Endodermal cell (in vitro differentiated cells): Measurements from ENCODE around the gene AHNAK2. TPM values are rescaled to one million over a fixed set of nuclear protein-coding genes. Genes with fewer than 3 reads are reported as not detected.
A peak's percentile ranks its signal among the peaks of the same experiment; 100 is the strongest.

Experiments used
- DNase-seq: peaks from one replicate; pipeline ENCODE4 v3.0.0-alpha.2; 2017
- H3K27ac ChIP-seq: 2 replicates; pipeline ENCODE4 v1.5.1; 2013; ENCODE audit warnings: mild to moderate bottlenecking, low read depth, low read length, moderate library complexity
- H3K27me3 ChIP-seq: 2 replicates; pipeline ENCODE4 v1.6.1; 2013; ENCODE audit warnings: mild to moderate bottlenecking, low read length, moderate library complexity; ENCODE audit not compliant: insufficient read depth, control insufficient read depth, poor library complexity, severe bottlenecking
- H3K36me3 ChIP-seq: 2 replicates; pipeline ENCODE4 v1.7.0; 2013; ENCODE audit warnings: mild to moderate bottlenecking, low read length, moderate library complexity; ENCODE audit not compliant: control insufficient read depth, insufficient read depth
- H3K4me1 ChIP-seq: one replicate; pipeline ENCODE4 v1.7.0; 2013; ENCODE audit warnings: low read length; ENCODE audit not compliant: control insufficient read depth, insufficient read depth
- H3K4me3 ChIP-seq: 2 replicates; pipeline ENCODE4 v1.5.1; 2013; ENCODE audit warnings: mild to moderate bottlenecking, low read length, moderate library complexity
- H3K9ac ChIP-seq: 2 replicates; pipeline ENCODE4 v1.6.1; 2013; ENCODE audit warnings: mild to moderate bottlenecking, low read length, moderate library complexity; ENCODE audit not compliant: poor library complexity, severe bottlenecking; ENCODE audit errors: extremely low read depth
- H3K9me3 ChIP-seq: 2 replicates; pipeline ENCODE4 v1.6.1; 2013; ENCODE audit warnings: mild to moderate bottlenecking, low read length, moderate library complexity; ENCODE audit not compliant: control insufficient read depth
- H3K27ac Mint-ChIP-seq: 2 replicates; pipeline ENCODE4 v1.8.0; 2020; ENCODE audit warnings: mixed read lengths
- H3K27me3 Mint-ChIP-seq: 2 replicates; pipeline ENCODE4 v1.8.0; 2021; ENCODE audit warnings: mild to moderate bottlenecking, mixed read lengths; ENCODE audit not compliant: insufficient read depth
- H3K36me3 Mint-ChIP-seq: 2 replicates; pipeline ENCODE4 v1.8.0; 2020; ENCODE audit warnings: low read depth, mixed read lengths
- H3K4me1 Mint-ChIP-seq: 2 replicates; pipeline ENCODE4 v1.8.0; 2020; ENCODE audit warnings: mixed read lengths
- H3K4me3 Mint-ChIP-seq: 2 replicates; pipeline ENCODE4 v1.8.0; 2020; ENCODE audit warnings: mild to moderate bottlenecking, moderate library complexity, mixed read lengths
- H3K9me3 Mint-ChIP-seq: 2 replicates; pipeline ENCODE4 v1.8.0; 2020; ENCODE audit warnings: mild to moderate bottlenecking, mixed read lengths
- WGBS, 2 experiments: methylation state at CpG; one replicate each; pipeline versions ENCODE4 v1.1.5 to v1.1.7; 2013; ENCODE audit warnings: missing lambda C conversion rate in 2 of 2, mixed read lengths in 1 of 2; ENCODE audit not compliant: insufficient coverage in 1 of 2, insufficient read length in 1 of 2; 5-methylcytosine and 5-hydroxymethylcytosine counted together
- total RNA-seq, 2 donors: library from RNA; stranded (reverse); fragmentation: NEBNext Ultra II Directional in 1 of 2; extraction: Animal tissue kit (Norgen Biotek cat#: 25700) in 1 of 2; gene quantifications; 2 replicates in 1 of 2; 3 replicates in 1 of 2; pipeline ENCODE4 v1.2.1, GENCODE V29; 2021
- TF ChIP-seq, protein P1 (sequence below): fragments of 200-600 bp; sonication (generic); conservative IDR thresholded peaks from 2 replicates; pipeline ENCODE4 v1.5.0; 2021; ENCODE audit warnings: antibody characterized with exemption, mild to moderate bottlenecking

The AHNAK2 gene
- total RNA-seq, 2 donors from 2014 or later = 0.93 to 2.2 TPM

DNA sequence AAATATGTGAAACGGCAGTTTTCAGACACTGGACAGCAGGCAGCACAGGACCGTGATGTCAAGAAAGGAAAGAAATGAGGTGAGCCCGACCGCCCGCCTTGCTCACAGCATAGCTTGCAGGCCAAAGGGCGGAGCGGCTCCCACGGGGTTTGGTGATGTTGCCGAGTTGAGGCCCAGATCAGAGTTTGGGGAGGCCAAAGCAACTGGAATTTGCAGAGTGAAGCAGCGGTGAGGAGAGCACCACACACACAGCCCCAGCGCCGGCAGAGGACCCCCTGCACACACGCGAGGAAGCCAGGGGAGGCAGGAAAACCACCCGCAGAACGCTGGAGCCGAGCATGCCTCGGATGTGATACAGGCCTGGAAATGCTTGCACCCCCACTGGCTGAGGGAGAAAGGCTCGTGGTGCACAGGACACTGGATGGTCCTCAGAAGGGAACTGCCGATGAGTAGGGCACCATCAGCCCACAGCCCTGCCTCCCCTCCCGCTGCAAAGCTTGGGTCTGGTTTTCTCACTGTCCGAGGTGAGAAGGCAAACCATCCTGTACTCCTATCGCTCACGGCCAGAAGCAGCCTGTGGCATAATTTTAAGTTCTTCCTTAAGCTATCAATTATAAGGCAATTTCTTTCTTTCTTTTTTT lies 79.2 kb downstream of the AHNAK2 start:
- no peaks in the 10 kb centered on the region for H3K4me1 Mint-ChIP-seq
- 88% methylated on average over 23 to 24 of the region's 24 CpGs for WGBS, 2 experiments
- H3K4me3 Mint-ChIP-seq = no peak overlapping the region
- H3K36me3 Mint-ChIP-seq = no peaks in the 10 kb centered on the region
- Histone ChIP-seq H3K27me3 (peaks cover 26% of the 10 kb centered on the region), H3K36me3 (no peaks in the 10 kb centered on the region), H3K4me1 (no peaks in the 10 kb centered on the region), H3K9me3 (no peaks in the 10 kb centered on the region), H3K4me3 (no peak overlapping the region), H3K27ac (no peak overlapping the region), H3K9ac (no peak overlapping the region)
- H3K9me3 Mint-ChIP-seq = peaks cover 2% of the 10 kb centered on the region
- peaks cover 7% of the 10 kb centered on the region for H3K27me3 Mint-ChIP-seq
- DNase-seq = peak; percentile 41
- H3K27ac Mint-ChIP-seq = no peak overlapping the region
- TF ChIP-seq, protein P1, sequence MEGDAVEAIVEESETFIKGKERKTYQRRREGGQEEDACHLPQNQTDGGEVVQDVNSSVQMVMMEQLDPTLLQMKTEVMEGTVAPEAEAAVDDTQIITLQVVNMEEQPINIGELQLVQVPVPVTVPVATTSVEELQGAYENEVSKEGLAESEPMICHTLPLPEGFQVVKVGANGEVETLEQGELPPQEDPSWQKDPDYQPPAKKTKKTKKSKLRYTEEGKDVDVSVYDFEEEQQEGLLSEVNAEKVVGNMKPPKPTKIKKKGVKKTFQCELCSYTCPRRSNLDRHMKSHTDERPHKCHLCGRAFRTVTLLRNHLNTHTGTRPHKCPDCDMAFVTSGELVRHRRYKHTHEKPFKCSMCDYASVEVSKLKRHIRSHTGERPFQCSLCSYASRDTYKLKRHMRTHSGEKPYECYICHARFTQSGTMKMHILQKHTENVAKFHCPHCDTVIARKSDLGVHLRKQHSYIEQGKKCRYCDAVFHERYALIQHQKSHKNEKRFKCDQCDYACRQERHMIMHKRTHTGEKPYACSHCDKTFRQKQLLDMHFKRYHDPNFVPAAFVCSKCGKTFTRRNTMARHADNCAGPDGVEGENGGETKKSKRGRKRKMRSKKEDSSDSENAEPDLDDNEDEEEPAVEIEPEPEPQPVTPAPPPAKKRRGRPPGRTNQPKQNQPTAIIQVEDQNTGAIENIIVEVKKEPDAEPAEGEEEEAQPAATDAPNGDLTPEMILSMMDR = no peak

DNA sequence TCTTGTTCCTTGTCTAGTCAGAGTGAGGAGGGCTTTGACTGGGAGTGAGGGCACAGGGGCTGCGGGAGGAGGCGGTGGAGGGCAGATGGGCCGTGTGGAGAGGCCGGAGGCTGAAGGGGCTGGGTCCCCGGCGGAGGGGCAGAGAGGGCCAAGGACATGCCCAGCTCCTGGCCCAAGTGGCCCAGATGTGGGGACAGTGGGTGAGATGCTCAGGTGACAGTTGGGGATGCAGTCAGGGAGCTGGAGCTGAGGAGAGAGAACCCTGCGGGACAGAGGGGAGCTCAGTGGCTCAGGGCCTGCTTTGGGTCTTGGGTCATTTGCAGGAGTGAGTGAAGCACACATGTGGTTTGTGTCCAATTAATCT lies 80.0 kb downstream of the AHNAK2 start:
- peak; percentile 36 for DNase-seq
- WGBS, 2 experiments = 92 to 95% methylated on average over 6 to 7 of the region's 7 CpGs
- H3K4me3 Mint-ChIP-seq = no peak overlapping the region

DNA sequence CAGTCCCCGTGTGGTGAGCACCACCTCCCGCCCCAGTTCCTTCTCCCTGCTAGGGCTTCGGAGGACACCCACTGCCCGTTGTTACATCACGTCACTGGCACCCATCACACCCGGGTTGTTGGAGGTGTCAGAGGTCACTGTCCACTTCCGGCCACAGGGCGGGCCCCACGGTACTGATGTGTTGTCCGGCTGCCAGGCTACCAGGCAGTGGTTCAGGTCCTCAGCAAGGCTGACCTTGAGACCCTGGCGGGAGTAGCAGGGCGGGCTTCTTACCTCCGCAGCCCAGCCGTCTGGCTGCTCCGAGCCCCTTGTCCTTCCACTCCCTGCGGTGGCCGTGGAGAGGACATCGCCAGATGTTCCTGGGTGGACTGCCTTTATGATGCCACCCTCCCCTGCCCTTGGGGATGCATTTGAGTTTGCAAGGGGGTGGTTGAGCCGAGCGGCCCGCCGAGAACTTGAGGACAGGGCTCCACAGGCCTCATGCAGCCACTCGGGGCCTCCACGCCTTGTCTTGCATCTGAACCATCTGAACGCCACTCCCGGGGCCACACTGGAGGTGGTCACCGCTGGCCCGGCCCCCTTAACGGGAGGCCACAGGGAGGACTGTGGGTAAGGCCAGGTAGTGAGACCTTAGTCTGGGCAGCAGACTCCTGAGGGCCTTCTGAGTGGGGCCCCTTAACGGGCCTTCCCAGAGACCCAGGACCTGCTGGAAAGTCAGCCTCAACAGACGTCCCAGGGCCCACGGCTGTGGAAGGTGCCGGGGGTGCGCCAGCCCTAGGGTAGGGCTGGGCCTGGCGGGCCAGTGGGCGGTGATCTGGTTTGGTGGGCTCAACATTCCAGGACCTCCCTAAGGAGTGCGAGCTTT lies 80.6 kb downstream of the AHNAK2 start:
- Mint-ChIP-seq H3K4me3 (no peak overlapping the region), H3K27ac (no peak overlapping the region), H3K4me1 (no peaks in the 10 kb centered on the region), H3K27me3 (no peaks in the 10 kb centered on the region), H3K36me3 (no peaks in the 10 kb centered on the region), H3K9me3 (no peaks in the 10 kb centered on the region)
- no peak overlapping the region for H3K4me3 ChIP-seq
- peaks cover 12% of the 10 kb centered on the region for H3K27me3 ChIP-seq
- TF ChIP-seq, protein P1 = no peak
- DNase-seq = peak; percentile 40
- no peaks in the 10 kb centered on the region for H3K4me1 ChIP-seq
- H3K9me3 ChIP-seq = no peaks in the 10 kb centered on the region
- 94 to 99% methylated on average over 13 to 37 of the region's 37 CpGs for WGBS, 2 experiments
- H3K9ac ChIP-seq = no peak overlapping the region
- no peaks in the 10 kb centered on the region for H3K36me3 ChIP-seq
- no peak overlapping the region for H3K27ac ChIP-seq

More for the DNA sequence above, 80.0 kb downstream of the AHNAK2 start:
- H3K27me3 Mint-ChIP-seq = peaks cover 1% of the 10 kb centered on the region
- no peaks in the 10 kb centered on the region for H3K4me1 ChIP-seq
- no peak overlapping the region for H3K9ac ChIP-seq
- no peak overlapping the region for H3K4me3 ChIP-seq
- no peaks in the 10 kb centered on the region for H3K36me3 Mint-ChIP-seq
- peaks cover 17% of the 10 kb centered on the region for H3K27me3 ChIP-seq
- TF ChIP-seq, protein P1 = no peak
- H3K4me1 Mint-ChIP-seq = no peaks in the 10 kb centered on the region
- no peak overlapping the region for H3K27ac Mint-ChIP-seq
- H3K9me3 Mint-ChIP-seq = no peaks in the 10 kb centered on the region
- no peaks in the 10 kb centered on the region for H3K9me3 ChIP-seq
- no peaks in the 10 kb centered on the region for H3K36me3 ChIP-seq
- no peak overlapping the region for H3K27ac ChIP-seq
